Trophoblast cell (in vitro differentiated cells and primary cell): ENCODE results near the gene PANK2.

ENCODE experiments used
- DNase-seq, 2 donors: peaks; one replicate each; pipeline ENCODE4 v3.0.0-alpha.2; 2016
- H2AFZ ChIP-seq: 2 replicates; pipeline ENCODE4 v1.6.1; 2013; ENCODE audit warnings: low read length, moderate library complexity, mild to moderate bottlenecking; ENCODE audit not compliant: insufficient read depth, poor library complexity
- H2AK5ac ChIP-seq: 2 replicates; pipeline ENCODE4 v1.6.1; 2013; ENCODE audit warnings: mild to moderate bottlenecking, low read length
- H2BK120ac ChIP-seq: 2 replicates; pipeline ENCODE4 v1.6.1; 2013; ENCODE audit warnings: low read length, mild to moderate bottlenecking, moderate library complexity; ENCODE audit not compliant: insufficient read depth, poor library complexity
- H2BK12ac ChIP-seq: 2 replicates; pipeline ENCODE4 v1.6.1; 2013; ENCODE audit warnings: mild to moderate bottlenecking, low read length, moderate library complexity
- H2BK5ac ChIP-seq: 2 replicates; pipeline ENCODE4 v1.6.1; 2013; ENCODE audit warnings: low read length, low read depth, moderate library complexity, mild to moderate bottlenecking; ENCODE audit not compliant: poor library complexity
- H3K14ac ChIP-seq: 2 replicates; pipeline ENCODE4 v1.6.1; 2013; ENCODE audit warnings: mild to moderate bottlenecking, low read length
- H3K18ac ChIP-seq: 2 replicates; pipeline ENCODE4 v1.6.1; 2013; ENCODE audit warnings: mild to moderate bottlenecking, low read length
- H3K23ac ChIP-seq: 2 replicates; pipeline ENCODE4 v1.6.1; 2013; ENCODE audit warnings: low read length
- H3K27ac ChIP-seq: 2 replicates; pipeline ENCODE4 v1.5.1; 2013; ENCODE audit warnings: low read depth, mild to moderate bottlenecking, inconsistent platforms, low read length, moderate library complexity
- H3K27me3 ChIP-seq: 2 replicates; pipeline ENCODE4 v1.6.1; 2013; ENCODE audit warnings: inconsistent platforms, mild to moderate bottlenecking, low read length, moderate library complexity; ENCODE audit not compliant: insufficient read depth
- H3K36me3 ChIP-seq, 2 experiments: 1 replicate in 1 of 2; 2 replicates in 1 of 2; pipeline ENCODE4 v1.6.1; 2013; ENCODE audit warnings: low read length in 2 of 2, mild to moderate bottlenecking in 2 of 2, moderate library complexity in 1 of 2; ENCODE audit not compliant: insufficient read depth in 2 of 2, control insufficient read depth in 1 of 2
- H3K4ac ChIP-seq: 2 replicates; pipeline ENCODE4 v1.6.1; 2013; ENCODE audit warnings: low read depth, mild to moderate bottlenecking, low read length, moderate library complexity
- H3K4me1 ChIP-seq, 2 experiments: 1 replicate in 1 of 2; 2 replicates in 1 of 2; pipeline ENCODE4 v1.6.1; 2013; ENCODE audit warnings: low read length in 2 of 2, mild to moderate bottlenecking in 2 of 2, moderate library complexity in 1 of 2; ENCODE audit not compliant: insufficient read depth in 2 of 2, control insufficient read depth in 1 of 2
- H3K4me2 ChIP-seq: 2 replicates; pipeline ENCODE4 v1.6.1; 2013; ENCODE audit warnings: inconsistent platforms, mild to moderate bottlenecking, low read length, moderate library complexity
- H3K4me3 ChIP-seq: 2 replicates; pipeline ENCODE4 v1.5.1; 2013; ENCODE audit warnings: mild to moderate bottlenecking, low read depth, low read length, inconsistent platforms
- H3K79me1 ChIP-seq: one replicate; pipeline ENCODE4 v1.6.1; 2013; ENCODE audit warnings: low read length
- H3K79me2 ChIP-seq: 2 replicates; pipeline ENCODE4 v1.6.1; 2013; ENCODE audit warnings: low read length, mild to moderate bottlenecking; ENCODE audit not compliant: control insufficient read depth, insufficient read depth, poor library complexity
- H3K9ac ChIP-seq: 2 replicates; pipeline ENCODE4 v1.6.1; 2013; ENCODE audit warnings: mild to moderate bottlenecking, low read length
- H3K9me3 ChIP-seq: 2 replicates; pipeline ENCODE4 v1.6.1; 2013; ENCODE audit warnings: low read depth, mild to moderate bottlenecking, control low read depth, inconsistent platforms, low read length; ENCODE audit not compliant: insufficient read depth
- H4K12ac ChIP-seq: 2 replicates; pipeline ENCODE4 v1.6.1; 2013; ENCODE audit warnings: low read depth, mild to moderate bottlenecking, low read length, moderate library complexity
- H4K8ac ChIP-seq: 2 replicates; pipeline ENCODE4 v1.6.1; 2013; ENCODE audit warnings: low read depth, mild to moderate bottlenecking, low read length, moderate library complexity
- H4K91ac ChIP-seq: one replicate; pipeline ENCODE4 v1.6.1; 2013; ENCODE audit warnings: low read depth, mild to moderate bottlenecking, low read length, moderate library complexity
- WGBS: extraction: QIAGEN DNeasy Blood & Tissue Kit; methylation state at CpG from one replicate; pipeline ENCODE4 v1.1.7; 2013; ENCODE audit warnings: missing lambda C conversion rate; ENCODE audit not compliant: insufficient read length, insufficient coverage; ENCODE audit errors: extremely low coverage; 5-methylcytosine and 5-hydroxymethylcytosine counted together

The PANK2 gene

GRCh38 chr20:3901706-3902440, 12.7 kb downstream of the PANK2 start:
- Histone ChIP-seq H4K91ac (no peak overlapping the region), H3K4me2 (no peak overlapping the region), H3K9ac (no peak overlapping the region), H3K79me1 (no peaks in the 10 kb centered on the region), H3K18ac (no peak overlapping the region), H3K4me3 (no peak overlapping the region), H4K8ac (no peak overlapping the region), H4K12ac (no peak overlapping the region), H3K14ac (no peak overlapping the region), H2BK5ac (no peak overlapping the region), H3K4ac (peak overlapping the region; percentile 46), H2BK120ac (no peak overlapping the region), H3K9me3 (no peaks in the 10 kb centered on the region), H3K79me2 (peaks cover 24% of the 10 kb centered on the region), H3K4me1 (peaks cover 0 to 2% of the 10 kb centered on the region in 2 experiments), H2AFZ (no peak overlapping the region), H3K27ac (no peak overlapping the region), H3K27me3 (no peaks in the 10 kb centered on the region), H2BK12ac (no peak overlapping the region), H3K23ac (no peak overlapping the region), H2AK5ac (no peak overlapping the region), H3K36me3 (peaks cover 0 to 2% of the 10 kb centered on the region in 2 experiments)
- WGBS: no CpG with 5 or more reads among the region's 9 CpGs
- DNase-seq: no peak

GRCh38 chr20:3902446-3902845, 13.3 kb downstream of the PANK2 start:
- no peaks in the 10 kb centered on the region for H3K36me3 ChIP-seq
- no peak overlapping the region for H2AFZ ChIP-seq
- H2AK5ac ChIP-seq: no peak overlapping the region
- no peaks in the 10 kb centered on the region for H3K9me3 ChIP-seq
- WGBS: no CpG with 5 or more reads among the region's 5 CpGs
- H3K4ac ChIP-seq: peak overlapping the region; percentile 46
- H3K79me2 ChIP-seq: peaks cover 20% of the 10 kb centered on the region
- no peaks in the 10 kb centered on the region for H3K79me1 ChIP-seq
- H3K9ac ChIP-seq: no peak overlapping the region
- no peak overlapping the region for H3K4me3 ChIP-seq
- no peak overlapping the region for H3K23ac ChIP-seq
- H4K12ac ChIP-seq: no peak overlapping the region
- no peak overlapping the region for H2BK12ac ChIP-seq
- H4K91ac ChIP-seq: no peak overlapping the region
- no peak overlapping the region for H4K8ac ChIP-seq
- peaks cover 0 to 2% of the 10 kb centered on the region in 2 experiments for H3K4me1 ChIP-seq
- H2BK5ac ChIP-seq: no peak overlapping the region
- no peak overlapping the region for H3K18ac ChIP-seq
- no peaks in the 10 kb centered on the region for H3K27me3 ChIP-seq
- H3K27ac ChIP-seq: no peak overlapping the region
- H2BK120ac ChIP-seq: no peak overlapping the region
- DNase-seq: no peak
- H3K4me2 ChIP-seq: no peak overlapping the region
- H3K14ac ChIP-seq: no peak overlapping the region

- no peaks in the 10 kb centered on the region for H3K27me3 ChIP-seq
- no peak overlapping the region for H2AFZ ChIP-seq
- no peak overlapping the region for H3K4me2 ChIP-seq
- peak in 1 of 2 donors; percentile 29 for DNase-seq
- peaks cover 16% of the 10 kb centered on the region for H3K79me2 ChIP-seq
- peaks cover 0 to 2% of the 10 kb centered on the region in 2 experiments for H3K4me1 ChIP-seq
- H3K36me3 ChIP-seq: peaks cover 10% of the 10 kb centered on the region in 2 experiments
- H3K4ac ChIP-seq: peak overlapping the region; percentile 84
- no peak overlapping the region for H3K23ac ChIP-seq
- no peaks in the 10 kb centered on the region for H3K9me3 ChIP-seq
- H4K12ac ChIP-seq: no peak overlapping the region
- no peak overlapping the region for H3K14ac ChIP-seq
- H2BK5ac ChIP-seq: no peak overlapping the region
- H3K4me3 ChIP-seq: no peak overlapping the region
- no peak overlapping the region for H2BK120ac ChIP-seq
- H2AK5ac ChIP-seq: no peak overlapping the region
- no peak overlapping the region for H3K9ac ChIP-seq
- no peak overlapping the region for H2BK12ac ChIP-seq
- H4K91ac ChIP-seq: no peak overlapping the region
- H3K18ac ChIP-seq: no peak overlapping the region
- no peak overlapping the region for H3K27ac ChIP-seq
- no CpG with 5 or more reads among the region's 2 CpGs for WGBS
- no peaks in the 10 kb centered on the region for H3K79me1 ChIP-seq
- H4K8ac ChIP-seq: no peak overlapping the region
Observed at GRCh38 chr20:3904224-3904623, 15.0 kb downstream of the PANK2 start.

GRCh38 chr20:3904857-3905256, 15.7 kb downstream of the PANK2 start:
- H3K79me2 ChIP-seq: peaks cover 16% of the 10 kb centered on the region
- no peaks in the 10 kb centered on the region for H3K9me3 ChIP-seq
- H3K4me3 ChIP-seq: no peak overlapping the region
- H2AFZ ChIP-seq: no peak overlapping the region
- H2BK12ac ChIP-seq: no peak overlapping the region
- H3K23ac ChIP-seq: no peak overlapping the region
- H2AK5ac ChIP-seq: no peak overlapping the region
- no peak overlapping the region for H3K4me2 ChIP-seq
- no CpG with 5 or more reads among the region's 5 CpGs for WGBS
- H3K4me1 ChIP-seq: peaks cover 0 to 2% of the 10 kb centered on the region in 2 experiments
- H3K36me3 ChIP-seq: peaks cover 15% of the 10 kb centered on the region in 2 experiments
- no peak overlapping the region for H4K12ac ChIP-seq
- peak overlapping the region; percentile 7 for H3K9ac ChIP-seq
- DNase-seq: no peak
- no peak overlapping the region for H3K14ac ChIP-seq
- H2BK5ac ChIP-seq: no peak overlapping the region
- no peak overlapping the region for H3K27ac ChIP-seq
- no peaks in the 10 kb centered on the region for H3K79me1 ChIP-seq
- H2BK120ac ChIP-seq: no peak overlapping the region
- H3K27me3 ChIP-seq: no peaks in the 10 kb centered on the region
- peak overlapping the region; percentile 93 for H3K4ac ChIP-seq
- H3K18ac ChIP-seq: no peak overlapping the region
- H4K8ac ChIP-seq: no peak overlapping the region
- H4K91ac ChIP-seq: no peak overlapping the region
